Astrocyte (in vitro differentiated cells and primary cell): Measurements from ENCODE around the gene SLC39A7. TPM values are rescaled to one million over a fixed set of nuclear protein-coding genes. Genes with fewer than 3 reads are reported as not detected.
A peak's percentile ranks its signal among the peaks of the same experiment; 100 is the strongest.

Source experiments
- DNase-seq: peaks from one replicate; pipeline ENCODE4 v3.0.0-alpha.2; 2010; ENCODE audit warnings: low read depth
- FAIRE-seq: peaks from 2 replicates; lab custom pipeline; 2011; peaks lifted over from hg19 to GRCh38; lab: Jason Lieb, UNC
- H2AFZ ChIP-seq: 2 replicates; pipeline ENCODE4 v1.6.0; 2012; ENCODE audit warnings: low read depth, low read length, inconsistent platforms
- H3K27ac ChIP-seq: 2 replicates; pipeline ENCODE4 v1.5.1; 2011; ENCODE audit warnings: low read depth, low read length, inconsistent platforms
- H3K27me3 ChIP-seq: 2 replicates; pipeline ENCODE4 v1.6.0; 2011; ENCODE audit warnings: low read length, inconsistent platforms; ENCODE audit not compliant: insufficient read depth
- H3K36me3 ChIP-seq: 2 replicates; pipeline ENCODE4 v1.5.1; 2011; ENCODE audit warnings: low read length, inconsistent platforms; ENCODE audit not compliant: insufficient read depth
- H3K4me1 ChIP-seq: 2 replicates; pipeline ENCODE4 v1.5.1; 2011; ENCODE audit warnings: low read length, inconsistent platforms; ENCODE audit not compliant: insufficient read depth
- H3K4me2 ChIP-seq: 2 replicates; pipeline ENCODE4 v1.6.0; 2012; ENCODE audit warnings: low read length, inconsistent platforms
- H3K4me3 ChIP-seq: 2 replicates; pipeline ENCODE4 v1.5.1; 2011; ENCODE audit warnings: low read depth, mild to moderate bottlenecking, low read length, inconsistent platforms; ENCODE audit not compliant: insufficient read depth
- H3K79me2 ChIP-seq: 2 replicates; pipeline ENCODE4 v1.6.0; 2012; ENCODE audit warnings: mild to moderate bottlenecking, low read length, inconsistent platforms; ENCODE audit not compliant: insufficient read depth
- H3K9ac ChIP-seq: 2 replicates; pipeline ENCODE4 v1.6.0; 2012; ENCODE audit warnings: mild to moderate bottlenecking, low read length, inconsistent platforms
- H3K9me3 ChIP-seq: 2 replicates; pipeline ENCODE4 v1.5.1; 2012; ENCODE audit warnings: low read depth, mild to moderate bottlenecking, low read length, inconsistent platforms; ENCODE audit not compliant: insufficient read depth
- H4K20me1 ChIP-seq: 2 replicates; pipeline ENCODE4 v1.6.0; 2012; ENCODE audit warnings: low read length, inconsistent platforms; ENCODE audit not compliant: insufficient read depth
- H3K27ac Mint-ChIP-seq: one replicate; pipeline ENCODE4 v1.8.0; 2021; ENCODE audit warnings: mild to moderate bottlenecking, mixed read lengths; ENCODE audit not compliant: unreplicated experiment
- H3K27me3 Mint-ChIP-seq: one replicate; pipeline ENCODE4 v1.8.0; 2021; ENCODE audit warnings: low read depth, mixed read lengths; ENCODE audit not compliant: unreplicated experiment
- H3K36me3 Mint-ChIP-seq: one replicate; pipeline ENCODE4 v1.8.0; 2021; ENCODE audit warnings: low read depth, mixed read lengths; ENCODE audit not compliant: unreplicated experiment
- H3K4me1 Mint-ChIP-seq: one replicate; pipeline ENCODE4 v1.8.0; 2021; ENCODE audit warnings: low read depth, mixed read lengths; ENCODE audit not compliant: unreplicated experiment
- H3K4me3 Mint-ChIP-seq: one replicate; pipeline ENCODE4 v1.8.0; 2021; ENCODE audit warnings: mild to moderate bottlenecking, moderate library complexity, mixed read lengths; ENCODE audit not compliant: unreplicated experiment
- H3K9me3 Mint-ChIP-seq: one replicate; pipeline ENCODE4 v1.8.0; 2021; ENCODE audit warnings: mild to moderate bottlenecking, mixed read lengths; ENCODE audit not compliant: unreplicated experiment
- CTCF ChIP-seq: IDR thresholded peaks from 2 replicates; pipeline ENCODE4 v1.5.1; 2011; ENCODE audit warnings: low read depth, mild to moderate bottlenecking, inconsistent platforms, low read length, moderate library complexity; ENCODE audit not compliant: insufficient read depth
- EZH2 ChIP-seq: IDR thresholded peaks from 2 replicates; pipeline ENCODE4 v1.6.1; 2012; ENCODE audit warnings: mild to moderate bottlenecking, low read length, inconsistent platforms; ENCODE audit not compliant: insufficient read depth
- total RNA-seq: library from RNA; stranded (reverse); gene quantifications from 2 replicates; pipeline ENCODE4 v1.2.1, GENCODE V29; 2021

Gene SLC39A7
- total RNA-seq, 1 donor from 2014 or later: 150 TPM

GRCh38 chr6:33195304-33196165 is 5.1 kb upstream of the SLC39A7 start:
- Histone ChIP-seq H3K27ac (no peak overlapping the region), H3K79me2 (peaks cover 34% of the 10 kb centered on the region), H3K9me3 (no peaks in the 10 kb centered on the region), H3K4me1 (peaks cover 6% of the 10 kb centered on the region), H2AFZ (no peak overlapping the region), H3K4me2 (no peak overlapping the region), H3K36me3 (peaks cover 30% of the 10 kb centered on the region), H3K4me3 (no peak overlapping the region), H3K9ac (no peak overlapping the region), H4K20me1 (peaks cover 66% of the 10 kb centered on the region), H3K27me3 (peaks cover 13% of the 10 kb centered on the region)
- DNase-seq (no peak), FAIRE-seq (no peak)
- Mint-ChIP-seq H3K27me3 (peaks cover 15% of the 10 kb centered on the region), H3K36me3 (peaks cover 21% of the 10 kb centered on the region), H3K9me3 (peaks cover 2% of the 10 kb centered on the region), H3K27ac (no peak overlapping the region), H3K4me3 (no peak overlapping the region), H3K4me1 (peaks cover 12% of the 10 kb centered on the region)
- TF ChIP-seq CTCF (no peak), EZH2 (no peak)

- Mint-ChIP-seq H3K4me1 (peaks cover 23% of the 10 kb centered on the region), H3K36me3 (peaks cover 32% of the 10 kb centered on the region), H3K27me3 (peaks cover 2% of the 10 kb centered on the region), H3K4me3 (peak overlapping the region; percentile 34), H3K27ac (peak overlapping the region; percentile 30), H3K9me3 (no peaks in the 10 kb centered on the region)
- peak; percentile 48 for DNase-seq
- Histone ChIP-seq H3K27ac (no peak overlapping the region), H3K9me3 (no peaks in the 10 kb centered on the region), H3K4me2 (peak overlapping the region; percentile 96), H3K4me1 (peaks cover 19% of the 10 kb centered on the region), H2AFZ (no peak overlapping the region), H3K27me3 (no peaks in the 10 kb centered on the region), H4K20me1 (peaks cover 74% of the 10 kb centered on the region), H3K79me2 (peaks cover 53% of the 10 kb centered on the region), H3K4me3 (no peak overlapping the region), H3K9ac (peak overlapping the region; percentile 13), H3K36me3 (peaks cover 41% of the 10 kb centered on the region)
- FAIRE-seq: no peak
- TF ChIP-seq CTCF (peak; percentile 78), EZH2 (no peak)
Observed at GRCh38 chr6:33197431-33198048, 3.1 kb upstream of the SLC39A7 start.
